ENCODE data around the gene RLN3.

RLN3 gene

DNA sequence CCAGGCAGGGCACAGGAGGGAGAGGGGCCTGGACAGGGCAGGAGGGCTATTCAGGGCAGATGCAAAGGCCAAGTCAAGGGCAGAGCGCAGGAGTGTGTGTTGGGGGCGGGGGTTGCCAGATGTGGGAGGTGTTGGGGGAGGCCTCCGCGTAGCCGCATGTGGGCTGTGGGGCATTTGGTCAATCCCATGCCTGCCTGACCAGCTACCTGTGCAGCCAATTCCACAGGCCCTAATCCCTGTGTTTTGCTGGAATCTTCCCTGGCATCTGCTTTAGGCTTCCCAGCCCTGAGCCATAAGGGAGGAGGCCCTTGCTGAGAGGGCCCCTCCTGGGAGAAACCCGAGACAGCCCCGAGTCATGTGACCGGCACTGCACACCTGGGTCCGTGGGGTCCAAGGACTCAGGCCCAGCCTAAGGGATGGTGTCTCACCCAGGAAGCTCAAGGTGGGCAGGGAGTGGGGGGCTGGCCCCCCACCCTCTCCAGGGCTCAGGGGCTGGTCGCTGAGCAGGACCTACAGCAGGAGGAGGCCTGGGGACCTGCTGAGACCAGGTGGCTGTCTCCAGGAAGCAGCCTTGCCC, 42.1 kb upstream of the RLN3 start:
- DNase-seq (ENCODE audit: low read depth) = no peak
- no peak overlapping the region; the same call in 1 of the 2 replicates for H3K4me3 ChIP-seq (ENCODE audit: low read length)
- TF ChIP-seq, protein P1, sequence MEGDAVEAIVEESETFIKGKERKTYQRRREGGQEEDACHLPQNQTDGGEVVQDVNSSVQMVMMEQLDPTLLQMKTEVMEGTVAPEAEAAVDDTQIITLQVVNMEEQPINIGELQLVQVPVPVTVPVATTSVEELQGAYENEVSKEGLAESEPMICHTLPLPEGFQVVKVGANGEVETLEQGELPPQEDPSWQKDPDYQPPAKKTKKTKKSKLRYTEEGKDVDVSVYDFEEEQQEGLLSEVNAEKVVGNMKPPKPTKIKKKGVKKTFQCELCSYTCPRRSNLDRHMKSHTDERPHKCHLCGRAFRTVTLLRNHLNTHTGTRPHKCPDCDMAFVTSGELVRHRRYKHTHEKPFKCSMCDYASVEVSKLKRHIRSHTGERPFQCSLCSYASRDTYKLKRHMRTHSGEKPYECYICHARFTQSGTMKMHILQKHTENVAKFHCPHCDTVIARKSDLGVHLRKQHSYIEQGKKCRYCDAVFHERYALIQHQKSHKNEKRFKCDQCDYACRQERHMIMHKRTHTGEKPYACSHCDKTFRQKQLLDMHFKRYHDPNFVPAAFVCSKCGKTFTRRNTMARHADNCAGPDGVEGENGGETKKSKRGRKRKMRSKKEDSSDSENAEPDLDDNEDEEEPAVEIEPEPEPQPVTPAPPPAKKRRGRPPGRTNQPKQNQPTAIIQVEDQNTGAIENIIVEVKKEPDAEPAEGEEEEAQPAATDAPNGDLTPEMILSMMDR (conservative IDR thresholded peaks at IDR 0.05; ENCODE audit: low read length) = no peak

DNA sequence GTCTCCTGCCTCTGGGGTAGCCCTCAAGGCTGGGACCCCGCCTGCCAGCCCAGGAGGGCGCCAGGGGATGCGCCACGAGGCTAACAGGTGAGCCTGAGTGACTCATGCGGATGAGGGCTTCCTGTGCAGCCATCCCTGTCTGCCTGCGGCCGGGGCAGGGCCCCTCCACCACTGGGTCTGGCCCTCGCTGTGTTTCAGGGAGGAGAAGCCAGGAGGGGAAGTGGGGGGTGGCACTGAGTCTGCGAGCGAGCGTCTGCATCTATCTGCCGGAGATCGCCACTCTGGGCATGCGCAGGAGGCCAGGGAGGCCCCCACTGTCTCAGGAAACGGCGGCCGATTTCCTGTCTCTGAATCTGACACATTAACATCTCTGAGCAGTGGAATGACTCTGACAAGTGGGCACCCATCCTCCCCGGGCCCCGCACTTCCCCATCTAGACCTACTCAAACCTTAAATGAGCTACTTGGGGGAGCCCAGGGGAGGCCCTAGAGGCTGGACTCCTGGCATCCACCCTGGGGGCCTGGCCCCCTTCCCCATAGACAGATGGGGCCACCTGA, 41.5 kb upstream of the RLN3 start:
- TF ChIP-seq, protein P1 (conservative IDR thresholded peaks at IDR 0.05; ENCODE audit: low read length) = no peak
- DNase-seq (ENCODE audit: low read depth) = peak; percentile 71
- peak overlapping the region; percentile 27 for H3K4me3 ChIP-seq (ENCODE audit: low read length)

DNA sequence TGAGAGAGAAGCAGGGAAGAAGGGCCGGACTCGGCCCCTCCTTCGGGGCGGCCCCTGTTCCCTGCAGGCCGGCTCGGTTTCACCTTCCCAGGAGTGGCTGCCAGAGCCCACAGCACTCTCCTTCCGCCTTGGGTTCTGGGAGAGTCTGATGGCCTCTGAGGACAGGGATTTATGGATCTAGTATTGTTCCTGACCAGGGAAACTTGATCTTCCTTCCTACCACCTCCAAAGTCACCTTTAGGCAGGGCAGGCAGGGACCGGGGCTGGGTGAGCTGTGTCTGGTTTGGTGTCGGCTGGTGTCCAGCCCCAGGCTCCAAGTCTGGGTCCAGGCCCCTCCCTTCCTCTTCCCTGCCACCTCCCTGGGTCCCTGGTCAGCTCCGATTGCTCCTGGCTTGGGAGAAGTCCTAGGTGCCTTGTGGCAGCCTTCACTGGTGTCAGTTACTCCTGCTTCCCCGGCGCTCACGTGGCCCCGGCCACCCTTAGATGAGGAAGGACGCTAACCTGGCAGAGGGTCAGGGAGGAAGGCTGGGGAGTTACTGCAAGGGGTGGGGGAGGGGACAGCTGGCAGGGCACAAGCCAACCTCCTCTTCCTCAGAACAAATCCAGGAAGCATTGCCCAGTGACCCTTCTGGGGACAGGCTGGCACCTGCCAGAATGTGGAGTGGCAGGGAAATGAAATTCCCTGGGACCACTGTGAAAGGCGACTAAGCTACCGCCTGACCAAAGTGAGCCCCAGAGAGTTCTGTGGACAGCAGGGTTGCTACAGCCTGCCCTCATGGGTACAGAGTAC, 40.7 kb upstream of the RLN3 start:
- H3K4me3 ChIP-seq (ENCODE audit: low read length) = no peak overlapping the region
- TF ChIP-seq, protein P1 (conservative IDR thresholded peaks at IDR 0.05; ENCODE audit: low read length) = no peak
- no peak for DNase-seq (ENCODE audit: low read depth)

DNA sequence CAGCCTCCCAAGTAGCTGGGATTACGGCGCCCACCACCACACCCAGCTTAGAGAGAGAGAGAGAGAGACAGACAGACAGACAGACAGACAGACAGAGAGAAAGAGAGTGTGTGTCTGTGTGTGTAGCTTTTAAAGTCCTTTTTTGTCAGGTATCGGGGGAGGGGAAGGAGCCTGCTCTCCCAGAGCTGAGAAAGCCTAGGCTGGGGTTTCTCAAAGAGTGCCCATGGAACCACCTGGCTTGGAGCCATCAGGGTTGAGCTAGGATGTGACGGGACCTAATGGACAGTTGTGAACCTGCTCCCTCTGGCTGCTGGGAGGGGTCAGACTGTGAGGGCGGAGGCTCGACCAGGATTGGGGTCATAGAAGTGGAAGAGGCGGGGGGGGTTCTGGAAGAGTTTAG, 38.5 kb upstream of the RLN3 start:
- no peak for DNase-seq (ENCODE audit: low read depth)
- H3K4me3 ChIP-seq (ENCODE audit: low read length) = no peak overlapping the region
- TF ChIP-seq, protein P1 (conservative IDR thresholded peaks at IDR 0.05; ENCODE audit: low read length) = no peak

DNA sequence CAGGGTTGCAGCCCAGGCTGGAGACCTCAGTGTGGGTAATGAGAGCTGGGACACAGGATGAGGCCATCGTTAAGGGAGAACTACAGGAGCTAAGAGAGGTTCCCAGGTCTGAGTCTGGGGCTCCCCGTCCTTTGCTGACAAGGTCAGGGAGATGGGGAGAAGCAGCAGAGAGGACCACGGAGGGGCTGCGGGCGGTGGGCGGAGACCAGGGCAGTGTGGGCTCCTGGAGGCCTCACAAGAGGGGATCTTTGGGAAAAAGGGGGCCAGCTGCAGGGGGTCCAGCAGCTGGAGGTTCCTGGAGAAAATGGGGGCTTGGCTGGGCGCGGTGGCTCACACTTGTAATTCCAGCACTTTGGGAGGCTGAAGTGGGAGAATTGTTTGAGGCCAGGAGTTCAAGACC, 37.9 kb upstream of the RLN3 start:
- TF ChIP-seq, protein P1 (conservative IDR thresholded peaks at IDR 0.05; ENCODE audit: low read length) = no peak
- DNase-seq (ENCODE audit: low read depth) = no peak
- no peak overlapping the region for H3K4me3 ChIP-seq (ENCODE audit: low read length)

DNA sequence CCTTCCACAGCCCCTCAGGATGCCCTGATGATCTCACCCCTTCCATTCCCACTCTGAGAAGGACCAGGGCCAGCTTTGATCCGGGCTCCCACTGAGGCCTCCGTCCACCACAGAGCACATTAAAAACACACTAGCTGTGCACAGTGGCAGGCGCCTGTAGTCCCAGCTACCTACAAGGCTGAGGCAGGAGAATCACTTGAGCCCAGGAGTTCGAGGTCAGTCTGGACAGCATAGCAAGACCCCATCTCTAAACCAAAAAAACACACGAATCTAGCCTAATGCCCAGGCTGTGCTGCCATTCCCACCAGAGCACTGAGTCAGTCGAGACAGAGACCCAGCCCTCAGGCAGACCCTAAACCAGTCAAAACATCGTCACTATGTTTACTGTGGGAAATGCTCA, 35.9 kb upstream of the RLN3 start:
- TF ChIP-seq, protein P1 (conservative IDR thresholded peaks at IDR 0.05; ENCODE audit: low read length) = no peak
- no peak overlapping the region for H3K4me3 ChIP-seq (ENCODE audit: low read length)
- DNase-seq (ENCODE audit: low read depth) = no peak

Measured in AG10803 (cell line).